Cardiac muscle cell (in vitro differentiated cells and primary cell): ENCODE data around the gene PPP3R1. TPM values are rescaled to one million over a fixed set of nuclear protein-coding genes. Genes with fewer than 3 reads are reported as not detected.

Experiments
- DNase-seq, 2 donors: peaks; one replicate each; pipeline versions ENCODE4 v3.0.0 to v3.0.0-alpha.2; 2010 to 2017; ENCODE audit warnings: low read depth in 1 of 2, low spot score in 1 of 2
- H3K27ac ChIP-seq: fragments of 200-600 bp; sonication (generic); 2 replicates; pipeline ENCODE4 v1.5.1; 2016
- H3K27me3 ChIP-seq: fragments of 200-600 bp; sonication (generic); 2 replicates; pipeline ENCODE4 v1.6.0; 2016; ENCODE audit warnings: control low read depth
- H3K36me3 ChIP-seq: fragments of 200-600 bp; sonication (generic); 2 replicates; pipeline ENCODE4 v1.5.1; 2016; ENCODE audit warnings: control low read depth
- H3K4me1 ChIP-seq: fragments of 200-600 bp; sonication (generic); 2 replicates; pipeline ENCODE4 v1.8.1; 2017; ENCODE audit warnings: low read depth, mild to moderate bottlenecking, mixed run types
- H3K4me3 ChIP-seq: fragments of 200-600 bp; sonication (generic); 2 replicates; pipeline ENCODE4 v1.5.1; 2016; ENCODE audit warnings: mild to moderate bottlenecking
- H3K9me3 ChIP-seq: fragments of 200-600 bp; sonication (generic); 2 replicates; pipeline ENCODE4 v1.5.1; 2017; ENCODE audit warnings: low read depth, mild to moderate bottlenecking, control low read depth
- CTCF ChIP-seq: IDR thresholded peaks from 2 replicates; pipeline ENCODE4 v1.5.1; 2012; ENCODE audit warnings: low read depth, mild to moderate bottlenecking, low read length
- polyA plus RNA-seq: library from polyadenylated mRNA; unstranded; fragments of >200 nt; fragmentation: Nextera tagmentation; extraction: Ambion mirVana; gene quantifications from 2 replicates; pipeline ENCODE4 v1.2.1, GENCODE V29; 2016
- total RNA-seq: library from RNA; depleted of rRNA; stranded (reverse); fragments of >200 nt; gene quantifications from 2 replicates; pipeline ENCODE4 v1.2.3, GENCODE V29; 2016

PPP3R1 gene
- total and polyA plus RNA-seq, 2 experiments from 2014 or later, result 2.3 to 17.0 TPM

GRCh38 chr2:68293024-68293423 lies 40.7 kb upstream of the PPP3R1 start:
- Histone ChIP-seq H3K9me3 (no peaks in the 10 kb centered on the region), H3K4me3 (no peak overlapping the region), H3K27ac (no peak overlapping the region), H3K27me3 (no peaks in the 10 kb centered on the region), H3K4me1 (peaks cover 18% of the 10 kb centered on the region), H3K36me3 (no peaks in the 10 kb centered on the region)
- no peak for TF ChIP-seq CTCF
- no peak for DNase-seq

- peaks cover 19% of the 10 kb centered on the region for H3K4me1 ChIP-seq
- H3K27ac ChIP-seq, result no peak overlapping the region
- peak; percentile 37 to 40 for DNase-seq
- H3K4me3 ChIP-seq, result no peak overlapping the region
- peak; percentile 69 for TF ChIP-seq CTCF
- H3K27me3 ChIP-seq, result no peaks in the 10 kb centered on the region
- no peaks in the 10 kb centered on the region for H3K9me3 ChIP-seq
- no peaks in the 10 kb centered on the region for H3K36me3 ChIP-seq
These were observed 39.9 kb upstream of the PPP3R1 start for GRCh38 chr2:68292108-68292710.

- no peaks in the 10 kb centered on the region for H3K9me3 ChIP-seq
- H3K27me3 ChIP-seq, result no peaks in the 10 kb centered on the region
- H3K36me3 ChIP-seq, result no peaks in the 10 kb centered on the region
- H3K4me3 ChIP-seq, result no peak overlapping the region
- no peak for TF ChIP-seq CTCF
- no peak for DNase-seq
- peaks cover 19% of the 10 kb centered on the region for H3K4me1 ChIP-seq
- H3K27ac ChIP-seq, result peak overlapping the region; percentile 76
These were observed 39.0 kb upstream of the PPP3R1 start for GRCh38 chr2:68291314-68291713.

- Histone ChIP-seq H3K9me3 (no peaks in the 10 kb centered on the region), H3K27me3 (no peaks in the 10 kb centered on the region), H3K4me1 (peaks cover 19% of the 10 kb centered on the region), H3K27ac (peak overlapping the region; percentile 76), H3K4me3 (no peak overlapping the region), H3K36me3 (no peaks in the 10 kb centered on the region)
- no peak for TF ChIP-seq CTCF
- peak in 1 of 2 donors; percentile 33 for DNase-seq
These were observed 38.6 kb upstream of the PPP3R1 start for GRCh38 chr2:68290901-68291300.

- Histone ChIP-seq H3K9me3 (no peaks in the 10 kb centered on the region), H3K27ac (no peak overlapping the region), H3K36me3 (no peaks in the 10 kb centered on the region), H3K4me3 (no peak overlapping the region), H3K27me3 (no peaks in the 10 kb centered on the region), H3K4me1 (peaks cover 19% of the 10 kb centered on the region)
- TF ChIP-seq CTCF, result no peak
- DNase-seq, result peak; percentile 10 to 77
These were observed 35.5 kb upstream of the PPP3R1 start for GRCh38 chr2:68287580-68288441.
